H1 (cell line): ENCODE measurements around the gene MAMSTR. TPM values are rescaled to one million over a fixed set of nuclear protein-coding genes. Genes with fewer than 3 reads are reported as not detected.

Experiments
- CHD1 ChIP-seq: IDR thresholded peaks from 2 replicates; pipeline ENCODE4 v1.6.1; 2012; ENCODE audit warnings: low read depth, low read length, improper control_type of control experiment
- CHD2 ChIP-seq: IDR thresholded peaks from 2 replicates; pipeline ENCODE4 v1.6.1; 2012; ENCODE audit warnings: low read length, improper control_type of control experiment
- CTCF ChIP-seq, 3 experiments: IDR thresholded peaks; 1 replicate in 2 of 3; 2 replicates in 1 of 3; pipeline versions ENCODE4 v1.5.1 to v1.6.1; 2011; ENCODE audit warnings: low read length in 3 of 3, mild to moderate bottlenecking in 3 of 3, inconsistent platforms in 2 of 3, low read depth in 1 of 3, moderate library complexity in 1 of 3; ENCODE audit not compliant: insufficient read depth in 1 of 3; ENCODE audit errors: control extremely low read depth in 1 of 3
- EP300 ChIP-seq, 2 experiments: IDR thresholded peaks; 1 replicate in 1 of 2; 2 replicates in 1 of 2; pipeline ENCODE4 v1.6.1; 2011 to 2012; ENCODE audit warnings: low read depth in 2 of 2, low read length in 2 of 2, mild to moderate bottlenecking in 2 of 2, borderline replicate concordance in 1 of 2, inconsistent platforms in 1 of 2, moderate library complexity in 1 of 2
- GABPA ChIP-seq: IDR thresholded peaks from 2 replicates; pipeline ENCODE4 v1.6.1; 2011; ENCODE audit warnings: mild to moderate bottlenecking, low read length, moderate library complexity, borderline replicate concordance; ENCODE audit not compliant: insufficient read depth
- HDAC6 ChIP-seq: IDR thresholded peaks from one replicate; pipeline ENCODE4 v1.7.1; 2012; ENCODE audit warnings: low read depth, mild to moderate bottlenecking, inconsistent platforms, low read length, moderate library complexity
- KDM1A ChIP-seq: fragments of 200-600, 300-600 bp; sonication (generic); IDR thresholded peaks from 2 replicates; pipeline ENCODE4 v1.7.1; 2016; ENCODE audit warnings: mild to moderate bottlenecking, low read length, borderline replicate concordance
- RAD21 ChIP-seq, 2 experiments: IDR thresholded peaks in 1 of 2; conservative IDR thresholded peaks in 1 of 2; 2 replicates each; pipeline ENCODE4 v1.6.1; 2011; ENCODE audit warnings: low read depth in 2 of 2, low read length in 2 of 2, improper control_type of control experiment in 1 of 2, inconsistent platforms in 1 of 2, mild to moderate bottlenecking in 1 of 2, moderate library complexity in 1 of 2
- RBBP5 ChIP-seq: IDR thresholded peaks from 2 replicates; pipeline ENCODE4 v1.7.1; 2012; ENCODE audit warnings: low read depth, mild to moderate bottlenecking, inconsistent platforms, low read length, moderate library complexity, borderline replicate concordance
- RFX5 ChIP-seq: IDR thresholded peaks from 2 replicates; pipeline ENCODE4 v1.6.1; 2011; ENCODE audit warnings: low read depth, low read length, improper control_type of control experiment, borderline replicate concordance
- TAF7 ChIP-seq: optimal IDR thresholded peaks from 2 replicates; pipeline ENCODE3; 2011; ENCODE audit warnings: low read depth, mild to moderate bottlenecking, inconsistent platforms, low read length, moderate library complexity, borderline replicate concordance
- TEAD4 ChIP-seq: IDR thresholded peaks from 2 replicates; pipeline ENCODE4 v1.6.1; 2012; ENCODE audit warnings: low read depth, low read length, inconsistent platforms, mixed read lengths
- polyA plus RNA-seq, 7 experiments: library from polyadenylated mRNA; depleted of rRNA in 3 of 7; stranded (reverse) in 5 of 7; unstranded in 2 of 7; fragments of >200 nt in 5 of 7; fragments of 200-250 nt in 2 of 7; gene quantifications; 1 replicate in 5 of 7; 2 replicates in 1 of 7; 4 replicates in 1 of 7; pipeline versions ENCODE4 v1.2.1 to v1.2.3, GENCODE V29; 2011 to 2013; ENCODE audit warnings: missing spikeins in 2 of 7, mixed read lengths in 2 of 7
- total RNA-seq: library from RNA; stranded (reverse); fragmentation: NEBNext Ultra II Directional; extraction: Animal tissue kit (Norgen Biotek cat#: 25700); gene quantifications from 2 replicates; pipeline ENCODE4 v1.2.1, GENCODE V29; 2021

Gene MAMSTR
- total and polyA plus RNA-seq, 2 of the 8 experiments (the other 6 are each of a cell fraction or from before 2014, with no cell fraction given) = 2.0 to 2.3 TPM

- TF ChIP-seq TAF7 (no peak), CHD2 (no peak), HDAC6 (no peak), CTCF (IDR thresholded peaks at IDR 0.05; ENCODE audit: control extremely low read depth in 1 of 3, insufficient read depth in 1 of 3, low read depth in 1 of 3, low read length in 3 of 3) (peak; percentile 68 to 95 (median 84)), KDM1A (peak; percentile 76; the same call in 1 of the 2 replicates), CHD1 (no peak), EP300 (IDR thresholded peaks at IDR 0.05; ENCODE audit: borderline replicate concordance in 1 of 2, low read depth in 2 of 2, low read length in 2 of 2) (no peak), RBBP5 (0 out of 2 replicates have a peak, but pooled peaks have one; percentile 60), TEAD4 (peak; percentile 82), GABPA (peak; percentile 71; the same call in 1 of the 2 replicates), RFX5 (peak; percentile 37; the same call in 1 of the 2 replicates), RAD21 (IDR thresholded peaks at IDR 0.05 in 1 of 2, conservative IDR thresholded peaks at IDR 0.05 in 1 of 2; ENCODE audit: low read depth in 2 of 2, low read length in 2 of 2) (peak; percentile 75 to 84)
Observed at GRCh38 chr19:48674921-48675824, 44.4 kb downstream of the MAMSTR start (continued).
